GM21515 (cell line): Measurements from ENCODE around the gene KRTAP10-12.
"Not testable (repeated sequence)": the region's sequence is repeated elsewhere in the genome, so short reads cannot be mapped to it uniquely, and the experiment has no call there.

Experiments
- ATAC-seq: cut with Tn5 transposase; IDR thresholded peaks from one replicate; pipeline ENCODE4 v1.9.1; 2021; ENCODE audit not compliant: unreplicated experiment

KRTAP10-12 gene, protein sequence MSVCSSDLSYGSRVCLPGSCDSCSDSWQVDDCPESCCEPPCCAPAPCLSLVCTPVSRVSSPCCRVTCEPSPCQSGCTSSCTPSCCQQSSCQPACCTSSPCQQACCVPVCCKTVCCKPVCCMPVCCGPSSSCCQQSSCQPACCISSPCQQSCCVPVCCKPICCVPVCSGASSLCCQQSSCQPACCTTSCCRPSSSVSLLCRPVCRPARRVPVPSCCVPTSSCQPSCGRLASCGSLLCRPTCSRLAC

DNA sequence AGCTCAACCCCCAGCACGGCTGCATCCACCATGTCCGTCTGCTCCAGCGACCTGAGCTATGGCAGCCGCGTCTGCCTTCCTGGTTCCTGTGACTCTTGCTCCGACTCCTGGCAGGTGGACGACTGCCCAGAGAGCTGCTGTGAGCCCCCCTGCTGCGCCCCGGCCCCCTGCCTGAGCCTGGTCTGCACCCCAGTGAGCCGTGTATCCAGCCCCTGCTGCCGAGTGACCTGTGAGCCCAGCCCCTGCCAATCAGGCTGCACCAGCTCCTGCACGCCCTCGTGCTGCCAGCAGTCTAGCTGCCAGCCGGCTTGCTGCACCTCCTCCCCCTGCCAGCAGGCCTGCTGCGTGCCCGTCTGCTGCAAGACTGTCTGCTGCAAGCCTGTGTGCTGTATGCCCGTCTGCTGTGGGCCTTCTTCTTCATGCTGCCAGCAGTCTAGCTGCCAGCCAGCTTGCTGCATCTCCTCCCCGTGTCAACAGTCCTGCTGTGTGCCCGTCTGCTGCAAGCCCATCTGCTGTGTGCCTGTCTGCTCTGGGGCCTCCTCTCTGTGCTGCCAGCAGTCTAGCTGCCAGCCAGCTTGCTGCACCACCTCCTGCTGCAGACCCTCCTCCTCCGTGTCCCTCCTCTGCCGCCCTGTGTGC is at the start of gene KRTAP10-12:
TSS of gene KRTAP10-12 (plus strand) at position 1 of the 639 bp plus-strand sequence. CDS start at position 31, 30 bp downstream.
- ATAC-seq = not testable (repeated sequence)

DNA sequence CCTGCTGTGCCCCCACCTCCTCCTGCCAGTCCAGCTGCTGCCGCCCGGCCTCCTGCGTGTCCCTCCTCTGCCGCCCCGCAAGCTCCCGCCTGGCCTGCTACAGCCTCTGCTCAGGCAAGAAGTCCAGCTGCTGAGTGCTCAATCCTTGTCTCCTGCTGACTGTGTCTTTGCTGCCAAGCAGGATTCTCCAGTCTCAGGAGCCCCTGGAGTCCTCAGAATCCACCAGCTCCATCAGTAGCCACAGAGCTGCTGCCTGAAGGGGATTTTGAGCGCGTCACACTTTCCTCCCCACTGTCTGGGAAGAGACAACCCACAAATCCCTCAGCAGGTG is 49.8 kb upstream of the KRTAP10-12 start:
- ATAC-seq = no peak

DNA sequence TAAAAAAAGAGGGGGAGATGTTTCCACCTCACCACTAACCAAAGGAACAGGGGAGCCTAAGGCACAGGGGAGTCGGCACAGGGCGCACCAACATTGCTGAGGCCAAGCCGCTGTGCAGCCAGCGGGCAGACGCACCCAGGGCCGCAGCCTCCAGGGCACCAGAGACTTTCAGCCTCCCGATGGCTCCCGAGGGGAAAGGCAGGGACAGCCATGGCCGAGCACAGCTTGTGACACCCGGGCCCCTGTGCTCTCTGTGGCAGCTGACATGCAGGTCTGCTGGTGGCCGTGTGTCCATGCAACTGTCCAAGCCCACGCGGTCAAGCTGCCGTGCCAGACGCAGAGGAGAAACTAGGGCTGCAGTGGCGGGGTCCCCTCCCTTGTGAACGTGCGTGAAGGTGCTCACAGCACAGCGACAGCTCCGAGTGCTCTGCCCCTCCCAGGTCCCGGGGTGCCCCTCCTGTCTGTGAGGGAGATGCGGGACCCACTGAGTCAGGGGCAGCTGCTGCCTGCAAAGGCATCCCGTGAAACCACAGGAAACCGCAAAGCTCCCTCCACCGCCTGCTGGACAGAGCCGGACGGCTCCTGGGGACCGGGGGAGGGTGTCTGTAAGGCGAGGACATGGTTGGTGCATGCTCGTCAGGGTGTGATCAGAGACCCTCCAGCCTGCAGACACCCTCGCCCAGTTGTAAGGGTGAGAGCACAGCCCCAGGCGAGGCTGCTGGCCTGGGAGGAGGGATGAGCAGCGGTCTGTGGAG is 48.2 kb upstream of the KRTAP10-12 start:
- no peak for ATAC-seq

DNA sequence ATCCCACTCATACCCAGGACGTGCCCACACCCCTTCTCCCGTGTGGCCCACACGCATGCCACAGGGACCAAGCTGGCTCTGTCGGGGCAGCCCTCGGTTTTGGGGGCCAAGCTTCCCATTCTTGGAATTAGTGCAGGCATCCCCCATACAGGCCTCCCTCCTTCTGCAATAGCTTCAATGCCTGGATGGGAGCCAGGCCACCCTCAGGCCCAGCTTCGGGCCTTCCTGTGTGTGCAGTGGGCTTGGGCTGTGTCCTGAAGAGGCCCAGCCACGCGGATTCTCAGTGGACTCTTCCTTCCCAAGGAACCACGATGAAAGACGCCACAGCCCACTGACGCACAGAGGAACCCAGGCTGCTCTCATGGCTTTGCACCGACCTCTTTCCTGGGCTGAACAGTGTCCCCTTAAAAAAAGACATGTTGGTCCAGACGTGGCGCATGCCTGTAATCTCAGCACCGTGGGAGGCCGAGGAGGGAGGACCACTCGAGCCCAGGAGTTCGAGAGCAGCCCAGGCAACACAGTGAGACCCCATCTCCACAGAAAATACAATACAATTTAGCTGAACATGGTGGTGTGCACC is 47.4 kb upstream of the KRTAP10-12 start:
- ATAC-seq = no peak

DNA sequence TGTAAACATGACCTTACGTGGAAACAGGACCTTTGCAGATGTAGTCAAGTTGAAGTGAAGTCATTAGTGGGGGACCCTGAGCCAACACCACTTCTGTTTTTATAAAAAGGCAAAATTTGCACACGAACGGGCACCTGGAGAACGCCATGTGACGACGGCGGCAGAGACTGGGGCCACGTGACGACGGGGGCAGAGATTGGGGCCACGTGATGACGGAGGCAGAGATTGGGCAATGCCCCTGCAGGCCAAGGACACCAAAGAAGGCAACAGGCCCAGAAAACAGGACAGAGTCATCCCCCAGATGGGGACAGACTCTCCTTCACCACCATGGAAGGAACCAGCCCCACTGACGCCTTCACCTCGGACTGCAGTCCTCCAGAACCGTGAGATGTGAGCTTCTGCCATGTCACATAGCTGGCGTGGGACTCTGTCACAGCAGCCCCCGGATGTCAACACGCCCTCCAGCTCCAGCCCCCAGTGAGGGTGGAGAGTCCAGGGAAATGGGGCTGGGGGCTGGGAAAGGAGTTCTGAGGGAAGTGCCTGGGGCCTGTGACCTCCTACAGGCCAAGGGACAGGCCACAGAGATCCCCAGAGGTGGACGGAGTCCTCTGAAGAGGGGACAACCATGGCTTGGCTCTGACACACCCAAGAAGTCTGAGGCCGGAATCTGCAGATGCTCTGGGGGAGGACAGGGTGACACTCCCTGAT is 46.6 kb upstream of the KRTAP10-12 start:
- ATAC-seq = no peak

DNA sequence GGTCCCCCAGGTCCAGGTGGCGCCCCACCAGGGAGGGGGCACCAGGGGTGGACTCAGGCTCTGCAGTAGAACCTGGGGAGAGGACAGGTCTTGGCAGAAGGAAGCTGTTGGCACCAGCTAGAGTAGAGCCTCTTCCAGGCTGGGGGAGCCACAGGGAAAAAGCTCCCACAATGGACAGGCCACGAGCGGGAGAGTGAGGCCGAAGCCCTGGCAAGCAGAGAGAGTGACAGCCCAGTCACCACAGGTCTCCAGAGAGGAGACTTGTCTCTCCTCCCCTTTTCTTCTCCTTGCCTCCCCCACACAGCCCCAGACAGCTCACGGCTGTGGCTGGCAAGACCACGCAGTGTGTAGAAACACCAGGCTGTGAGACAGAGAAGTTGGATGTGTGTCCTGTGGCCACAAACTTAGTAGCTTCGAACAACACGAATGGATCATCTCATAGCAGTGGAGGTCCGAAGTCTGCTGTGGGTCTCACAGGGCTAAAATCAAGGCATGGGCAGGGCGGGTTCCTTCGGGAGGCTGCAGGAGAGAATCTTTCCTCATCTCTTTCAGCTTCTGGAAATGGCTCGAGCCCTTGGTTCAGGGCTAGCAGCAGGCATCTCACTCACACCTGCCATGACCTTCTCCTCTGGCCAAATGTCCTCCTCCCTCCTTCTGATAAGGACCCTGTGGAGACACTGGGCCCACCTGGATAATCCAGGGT is 45.8 kb upstream of the KRTAP10-12 start:
- no peak for ATAC-seq

DNA sequence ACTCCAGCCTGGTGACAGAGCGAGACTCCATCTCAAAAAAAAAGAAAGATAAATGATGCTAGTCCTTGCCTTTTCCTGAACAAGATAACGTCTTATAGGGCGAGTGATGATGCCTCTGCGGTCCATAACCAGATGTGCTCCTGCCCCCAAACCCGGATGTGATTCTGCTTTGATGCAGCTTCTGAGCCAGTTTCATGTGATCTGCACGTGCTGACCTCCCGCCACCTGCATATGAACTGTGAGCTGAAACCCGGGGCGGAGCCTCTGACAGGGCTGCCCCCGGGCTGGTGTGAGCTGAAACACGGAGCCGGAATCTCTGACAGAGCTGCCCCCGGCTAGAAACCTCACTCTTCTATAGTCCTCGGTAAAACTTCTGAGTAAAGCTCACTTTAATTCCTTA is 43.8 kb upstream of the KRTAP10-12 start:
- ATAC-seq = no peak

DNA sequence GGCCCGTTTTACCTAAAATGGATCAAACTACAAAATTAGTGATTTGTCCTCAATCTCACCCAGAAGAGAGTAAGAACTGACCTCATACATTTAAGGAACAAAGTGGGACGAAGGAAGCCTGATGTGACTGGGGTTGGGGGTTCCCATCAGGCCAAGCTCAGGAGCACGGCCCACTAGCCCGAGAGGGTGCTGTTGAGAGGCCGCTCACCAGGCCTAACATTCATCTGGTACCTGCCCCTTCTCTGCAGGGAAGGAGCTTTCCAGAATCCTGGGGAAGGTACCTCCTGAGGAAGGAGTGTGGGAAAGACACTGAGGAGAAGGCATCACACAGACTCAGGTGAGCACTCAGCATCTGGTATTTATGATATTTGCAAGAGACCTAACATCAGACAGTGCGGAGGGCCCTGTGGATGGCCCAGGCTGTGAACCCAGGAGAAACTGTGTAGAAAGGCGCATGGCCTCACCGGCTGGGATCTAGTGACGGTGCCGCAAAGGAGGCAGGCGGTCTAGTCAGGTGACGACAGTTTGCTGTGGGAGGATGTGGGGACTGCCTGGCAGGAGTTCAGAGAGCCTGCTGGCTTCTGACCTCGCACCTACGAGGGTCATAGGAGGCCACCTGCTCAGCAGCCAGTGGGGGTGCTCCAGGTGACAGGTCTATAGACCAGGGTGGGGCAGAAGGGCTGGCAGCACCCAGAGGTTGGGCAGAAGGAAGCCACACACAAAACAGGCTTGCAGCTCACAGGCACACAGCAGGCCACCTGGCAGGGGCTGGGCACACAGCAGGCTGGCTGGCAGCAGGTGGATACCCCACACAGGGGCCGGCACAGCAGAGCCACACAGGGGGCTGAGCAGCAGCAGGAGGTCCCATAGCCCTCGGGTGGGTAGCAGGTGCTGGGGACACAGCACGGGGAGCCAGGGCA is 43.1 kb upstream of the KRTAP10-12 start:
- no peak for ATAC-seq

DNA sequence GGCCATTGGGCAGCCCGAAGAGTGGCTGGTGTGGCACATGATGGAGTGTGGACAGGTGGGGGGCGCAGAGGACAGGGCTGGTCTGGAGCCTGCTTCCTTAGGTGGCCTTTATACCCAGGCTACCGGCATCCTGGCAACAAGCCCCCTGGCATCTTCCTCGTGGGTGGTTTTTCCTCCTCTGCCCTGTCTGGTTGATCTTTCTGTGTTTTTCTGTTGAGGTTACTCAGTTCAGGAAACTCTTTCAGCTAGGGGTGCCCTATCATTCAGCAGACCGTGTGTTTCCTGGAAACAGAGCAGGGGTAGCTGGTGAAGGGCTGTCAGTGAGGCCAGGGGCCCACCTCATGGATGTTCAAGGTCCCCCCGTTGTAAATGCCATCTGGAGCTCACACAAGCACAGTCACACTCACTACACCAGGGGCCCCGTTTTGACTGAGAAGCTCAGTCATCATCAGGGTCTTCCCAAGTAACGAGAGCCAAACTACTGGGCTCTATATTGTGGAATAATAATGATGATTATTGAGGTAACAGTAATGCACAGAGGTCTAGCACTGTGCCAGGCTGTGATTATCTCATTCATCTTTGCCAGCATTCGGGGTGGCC is 42.3 kb upstream of the KRTAP10-12 start, which contains the start of gene KRTAP12-4:
TSS of gene KRTAP12-4 (minus strand) at position 84 of the 600 bp plus-strand sequence. CDS start at position 39, 45 bp downstream.
- no peak for ATAC-seq

DNA sequence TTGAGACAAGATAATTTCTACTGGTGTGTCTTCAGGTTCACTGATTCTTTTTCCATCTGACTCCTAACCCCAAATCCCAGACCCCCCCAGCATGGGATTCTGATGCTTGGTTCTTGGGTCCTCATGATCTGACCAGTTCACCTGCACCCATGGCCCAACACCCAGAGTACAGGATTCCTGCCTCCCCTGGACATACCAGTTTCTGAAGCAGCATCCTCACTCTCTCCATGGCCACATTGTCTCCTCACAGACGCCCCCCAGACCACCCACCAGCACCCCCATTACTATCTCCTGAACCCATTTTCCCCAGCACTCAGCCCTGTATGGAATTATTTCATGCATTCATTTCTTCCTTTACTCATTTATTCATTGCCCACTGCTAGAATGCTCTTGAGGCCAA is 40.1 kb upstream of the KRTAP10-12 start:
- no peak for ATAC-seq

DNA sequence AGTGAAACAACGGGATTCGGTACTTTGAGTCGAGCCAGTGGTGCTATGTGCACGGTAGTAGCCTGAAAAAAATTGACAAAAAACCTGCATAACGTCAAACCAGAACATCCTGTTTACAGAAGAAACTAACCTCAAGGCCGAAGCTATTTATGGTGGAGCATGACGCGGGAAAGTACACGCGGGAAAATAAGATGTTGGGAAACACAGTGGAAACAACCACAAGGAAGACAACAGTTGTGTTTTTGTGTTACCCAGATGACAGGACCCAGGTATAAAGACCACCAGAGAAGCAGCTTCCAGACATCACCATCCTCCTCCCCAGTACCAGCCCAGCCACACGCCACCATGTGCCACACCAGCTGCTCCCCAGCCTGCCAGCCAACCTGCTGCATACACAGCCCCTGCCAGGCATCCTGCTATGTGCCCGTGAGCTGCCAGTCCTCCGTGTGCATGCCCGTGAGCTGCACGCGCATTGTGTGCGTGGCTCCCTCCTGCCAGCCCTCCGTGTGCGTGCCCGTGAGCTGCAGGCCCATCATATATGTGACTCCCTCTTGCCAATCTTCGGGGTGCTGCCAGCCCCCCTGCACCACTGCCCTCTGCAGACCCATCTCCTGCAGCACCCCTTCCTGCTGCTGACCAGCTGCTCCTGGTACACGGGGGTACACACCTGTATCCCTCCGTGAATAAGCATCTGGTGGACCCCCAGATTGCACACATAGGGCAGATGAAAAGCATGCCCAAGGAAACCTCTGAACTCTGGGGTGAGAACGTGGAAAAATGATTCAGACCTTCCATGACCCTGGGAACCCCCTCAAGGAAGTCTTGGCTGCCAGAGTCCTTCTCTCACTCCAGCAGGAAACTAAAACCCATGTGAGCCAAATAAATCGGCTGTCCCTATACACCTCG is 39.1 kb upstream of the KRTAP10-12 start, which contains the start of gene KRTAP12-3:
TSS of gene KRTAP12-3 (plus strand) at position 298 of the 906 bp plus-strand sequence. CDS start at position 346, 48 bp downstream.
- no peak for ATAC-seq

DNA sequence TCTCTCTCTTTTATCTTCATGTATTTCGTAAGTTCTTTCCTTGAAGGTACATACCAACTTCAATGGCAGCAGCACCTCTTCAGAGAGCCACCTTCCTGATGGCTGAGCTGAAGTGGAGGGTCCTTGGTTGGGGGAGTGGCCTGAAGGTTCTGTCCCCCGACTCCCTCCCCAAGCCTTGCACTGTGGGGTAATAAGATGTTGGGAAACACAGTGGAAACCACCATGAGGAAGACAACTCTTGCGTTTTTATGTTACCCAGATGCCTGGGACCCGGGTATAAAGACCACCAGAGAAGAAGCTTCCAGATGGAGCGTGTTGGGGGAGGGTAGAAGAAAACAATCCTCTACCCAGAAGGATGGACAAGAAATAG is 38.4 kb upstream of the KRTAP10-12 start:
- ATAC-seq = no peak

DNA sequence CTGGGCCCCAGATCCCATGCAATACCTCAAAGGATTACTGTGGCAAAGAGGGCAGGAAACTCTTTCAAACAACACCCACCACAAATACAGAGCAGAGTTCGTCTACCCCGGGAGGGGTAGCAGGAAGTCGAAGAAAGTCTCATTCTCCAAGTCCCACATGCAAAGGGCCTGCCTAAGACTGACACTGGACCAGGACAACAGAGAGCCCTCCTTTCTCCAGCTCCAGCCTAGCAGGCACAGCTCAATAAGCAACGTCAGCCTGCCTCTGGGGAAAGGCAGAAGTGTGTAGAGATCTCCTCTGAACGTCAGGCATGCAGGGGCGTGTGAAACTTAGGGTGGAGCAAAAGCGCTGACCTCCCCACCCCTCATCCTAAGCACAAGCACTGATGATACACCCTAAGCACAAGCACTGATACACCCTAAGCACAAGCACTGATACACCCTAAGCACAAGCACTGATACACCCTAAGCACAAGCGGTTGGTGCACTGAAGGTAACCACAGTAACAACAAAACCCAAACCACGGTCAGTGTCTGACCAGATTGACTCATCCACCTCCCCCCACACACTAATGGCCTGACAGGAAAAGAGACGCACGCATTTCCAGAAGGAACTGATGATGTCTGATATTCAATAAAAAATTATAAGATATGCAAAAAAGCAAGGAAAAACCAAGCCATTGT is 37.9 kb upstream of the KRTAP10-12 start:
- no peak for ATAC-seq

DNA sequence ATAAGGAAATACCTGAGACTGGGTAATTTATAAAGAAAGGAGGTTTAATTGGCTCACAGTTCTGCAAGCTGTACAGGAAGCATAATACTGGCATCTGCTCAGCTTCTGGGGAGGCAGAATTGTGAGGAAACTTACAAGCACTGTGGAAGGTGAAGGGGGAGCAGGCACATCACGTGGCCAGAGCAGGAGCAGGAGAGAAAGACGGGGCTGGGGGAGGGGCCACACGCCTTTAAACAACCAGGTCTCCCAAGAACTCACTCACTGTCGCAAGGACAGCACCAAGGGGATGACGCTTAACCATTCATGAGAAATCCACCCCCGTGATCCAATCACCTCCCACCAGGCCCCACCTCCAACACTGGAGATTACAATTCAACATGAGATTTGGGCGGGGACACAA is 35.4 kb upstream of the KRTAP10-12 start:
- ATAC-seq = not testable (repeated sequence)

DNA sequence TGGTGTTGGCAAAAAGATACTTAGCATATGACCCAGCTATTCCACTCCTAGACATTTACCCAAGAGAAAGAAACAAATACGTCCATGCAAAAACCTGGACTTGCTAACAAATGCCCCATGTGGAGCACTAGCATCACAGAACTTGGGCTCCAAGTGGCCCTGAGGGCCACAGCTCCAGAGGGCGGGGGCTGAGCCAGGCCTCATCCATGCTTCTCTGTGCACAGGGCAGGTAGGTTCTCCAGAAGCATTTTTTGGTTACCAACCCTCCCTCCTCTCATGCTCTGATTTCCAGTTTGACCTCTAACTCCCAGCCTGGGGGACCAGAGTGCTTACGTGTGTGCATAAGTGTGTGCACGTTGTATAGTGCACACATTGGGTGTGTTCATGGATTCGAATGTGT is 32.3 kb upstream of the KRTAP10-12 start:
- ATAC-seq = no peak

DNA sequence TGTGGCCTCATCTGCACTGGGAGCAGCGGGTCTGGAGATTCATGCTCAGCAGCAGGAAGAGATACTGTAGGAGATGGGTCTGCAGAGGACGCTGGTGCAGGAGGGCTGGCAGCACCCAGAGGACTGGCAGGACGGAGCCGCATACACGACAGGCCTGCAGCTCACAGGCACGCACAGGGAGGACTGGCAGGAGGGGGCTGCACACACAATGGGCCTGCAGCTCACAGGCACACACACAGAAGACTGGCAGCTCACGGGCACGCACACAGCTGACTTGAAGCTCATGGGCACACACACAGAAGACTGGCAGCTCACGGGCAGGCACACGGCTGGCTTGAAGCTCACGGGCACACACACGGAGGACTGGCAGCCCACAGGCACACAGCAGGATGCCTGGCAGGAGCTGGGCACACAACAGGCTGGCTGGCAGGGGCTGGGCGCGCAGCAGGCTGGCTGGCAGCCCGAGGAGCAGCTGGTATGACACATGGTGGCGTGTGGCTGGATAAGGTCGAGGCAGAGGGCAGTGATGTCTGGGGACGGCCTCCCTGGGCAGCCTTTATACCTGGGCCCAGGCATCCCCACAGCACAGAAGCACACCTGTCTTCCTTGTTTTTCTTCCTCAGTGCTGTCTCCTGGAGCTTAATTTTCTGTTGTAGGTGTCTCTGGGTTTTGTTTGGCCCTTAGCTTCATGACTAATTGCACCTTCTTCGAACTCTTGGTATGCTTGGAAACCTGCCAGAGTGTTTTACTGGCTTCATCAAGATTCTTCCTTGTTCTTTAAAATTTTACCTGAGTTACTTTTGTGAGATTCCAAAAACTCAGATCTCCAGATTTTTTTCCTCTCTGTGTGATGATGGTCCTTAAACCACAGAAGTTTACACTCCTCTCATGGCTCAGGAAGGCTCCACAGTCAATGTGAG is 30.3 kb upstream of the KRTAP10-12 start, which contains the start of gene KRTAP12-2:
TSS of gene KRTAP12-2 (minus strand) at position 527 of the 920 bp plus-strand sequence. CDS start at position 486, 41 bp downstream.
- no peak for ATAC-seq
